HepG2 (cell line): ENCODE results near the gene C12orf60. TPM values are rescaled to one million over a fixed set of nuclear protein-coding genes. Genes with fewer than 3 reads are reported as not detected.

Experiments used
- ATAD3A ChIP-seq: sonication (generic); formaldehyde crosslinking; IDR thresholded peaks from 2 replicates; pipeline ENCODE4 v1.4.0; 2020; ENCODE audit warnings: missing genetic modification reagents
- ATM ChIP-seq: fragments of 450-650 bp; IDR thresholded peaks from 2 replicates; pipeline ENCODE4 v1.7.1; 2017; ENCODE audit warnings: mild to moderate bottlenecking, borderline replicate concordance
- CCDC6 ChIP-seq: sonication (generic); formaldehyde crosslinking; IDR thresholded peaks from 2 replicates; pipeline ENCODE4 v1.8.1; 2022; ENCODE audit warnings: mild to moderate bottlenecking, missing genetic modification reagents, moderate library complexity
- CHD4 ChIP-seq: fragments of 200-600 bp; sonication (generic); IDR thresholded peaks from 2 replicates; pipeline ENCODE4 v1.7.0; 2017; ENCODE audit warnings: mild to moderate bottlenecking, low read length, borderline replicate concordance
- GPN1 ChIP-seq: sonication (generic); formaldehyde crosslinking; IDR thresholded peaks from 2 replicates; pipeline ENCODE4 v1.5.1; 2020; ENCODE audit warnings: missing genetic modification reagents, borderline replicate concordance
- ISL2 ChIP-seq: sonication (generic); formaldehyde crosslinking; IDR thresholded peaks from 2 replicates; pipeline ENCODE4 v1.5.0; 2020; ENCODE audit warnings: missing genetic modification reagents
- PCBP2 ChIP-seq: fragments of 200-400 bp; formaldehyde crosslinking; optimal IDR thresholded peaks from 2 replicates; pipeline ENCODE3; 2018; ENCODE audit warnings: low read length, low read depth; ENCODE audit not compliant: poor library complexity, severe bottlenecking
- PHF21A ChIP-seq: sonication (generic); formaldehyde crosslinking; IDR thresholded peaks from 2 replicates; pipeline ENCODE4 v1.5.0; 2020; ENCODE audit warnings: mild to moderate bottlenecking, missing genetic modification reagents
- RORA ChIP-seq: sonication (generic); formaldehyde crosslinking; IDR thresholded peaks from 2 replicates; pipeline ENCODE4 v1.5.0; 2020; ENCODE audit warnings: mild to moderate bottlenecking, missing genetic modification reagents, moderate library complexity
- TOPORS ChIP-seq: sonication (generic); formaldehyde crosslinking; IDR thresholded peaks from 2 replicates; pipeline ENCODE4 v1.8.0; 2023; ENCODE audit warnings: mild to moderate bottlenecking, missing genetic modification reagents
- TRIM24 ChIP-seq: sonication (generic); formaldehyde crosslinking; IDR thresholded peaks from 2 replicates; pipeline ENCODE4 v1.8.0; 2022; ENCODE audit warnings: mild to moderate bottlenecking, missing genetic modification reagents
- ZFP62 ChIP-seq: sonication (generic); formaldehyde crosslinking; IDR thresholded peaks from 2 replicates; pipeline ENCODE4 v1.4.0; 2020; ENCODE audit warnings: missing genetic modification reagents
- ZNF496 ChIP-seq: sonication (generic); formaldehyde crosslinking; IDR thresholded peaks from 2 replicates; pipeline ENCODE4 v1.8.1; 2023; ENCODE audit warnings: mild to moderate bottlenecking, moderate library complexity, missing genetic modification reagents; ENCODE audit not compliant: insufficient replicate concordance
- ZNF546 ChIP-seq: sonication (generic); formaldehyde crosslinking; conservative IDR thresholded peaks from 2 replicates; pipeline ENCODE4 v1.8.1; 2023; ENCODE audit warnings: mild to moderate bottlenecking, missing genetic modification reagents
- ZNF562 ChIP-seq: sonication (generic); formaldehyde crosslinking; IDR thresholded peaks from 2 replicates; pipeline ENCODE4 v1.8.0; 2022; ENCODE audit warnings: missing genetic modification reagents, borderline replicate concordance
- ZSCAN22 ChIP-seq: sonication (generic); formaldehyde crosslinking; IDR thresholded peaks from 2 replicates; pipeline ENCODE4 v1.4.0; 2020; ENCODE audit warnings: mild to moderate bottlenecking, missing genetic modification reagents
- polyA plus RNA-seq, 8 experiments: library from polyadenylated mRNA; depleted of rRNA in 3 of 8; stranded (reverse) in 7 of 8; unstranded in 1 of 8; fragments of >200 nt; fragmentation: Illumina TruSeq in 4 of 8; extraction: Trizol in 4 of 8; gene quantifications; 2 replicates each; pipeline versions ENCODE4 v1.2.1 to v1.2.3, GENCODE V29; 2011 to 2016; ENCODE audit warnings: low read depth in 4 of 8, missing spikeins in 1 of 8, mixed read lengths in 1 of 8; ENCODE audit not compliant: insufficient read depth in 1 of 8
- total RNA-seq, 5 experiments: library from RNA; depleted of rRNA; stranded (reverse); fragments of >200 nt; fragmentation: Illumina TruSeq; extraction: Trizol; gene quantifications; 2 replicates each; pipeline ENCODE4 v1.2.3, GENCODE V29; 2016; ENCODE audit warnings: low read depth in 1 of 5
- TF ChIP-seq, protein P1 (sequence below), 2 experiments: sonication (generic) in 1 of 2; formaldehyde crosslinking in 1 of 2; IDR thresholded peaks; 2 replicates each; pipeline versions ENCODE4 v1.6.1 to v1.9.0; 2014 to 2022; ENCODE audit warnings: antibody characterized with exemption in 1 of 2, borderline replicate concordance in 1 of 2, inconsistent platforms in 1 of 2, low read depth in 1 of 2, missing genetic modification reagents in 1 of 2
- TF ChIP-seq, protein P2 (sequence below): IDR thresholded peaks from 2 replicates; pipeline ENCODE4 v1.6.1; 2018; ENCODE audit warnings: missing genetic modification reagents
- TF ChIP-seq, protein P3 (sequence below): IDR thresholded peaks from 2 replicates; pipeline ENCODE4 v1.6.1; 2016; ENCODE audit warnings: missing genetic modification reagents, missing compliant biosample characterization
- TF ChIP-seq, protein P4 (sequence below), 2 experiments: fragments of 450-650 bp in 1 of 2; sonication (generic) in 1 of 2; formaldehyde crosslinking; IDR thresholded peaks; 2 replicates each; pipeline versions ENCODE4 v1.5.0 to v1.8.0; 2020 to 2022; ENCODE audit warnings: mild to moderate bottlenecking in 1 of 2, missing genetic modification reagents in 1 of 2
- TF ChIP-seq, protein P5 (sequence below): sonication (generic); formaldehyde crosslinking; IDR thresholded peaks from 2 replicates; pipeline ENCODE4 v1.8.1; 2022; ENCODE audit warnings: mild to moderate bottlenecking, missing genetic modification reagents

The C12orf60 gene
- total and polyA plus RNA-seq, 2 of the 13 experiments (the other 11 are each of a cell fraction or from before 2014, with no cell fraction given), result 0.55 to 1.4 TPM

DNA sequence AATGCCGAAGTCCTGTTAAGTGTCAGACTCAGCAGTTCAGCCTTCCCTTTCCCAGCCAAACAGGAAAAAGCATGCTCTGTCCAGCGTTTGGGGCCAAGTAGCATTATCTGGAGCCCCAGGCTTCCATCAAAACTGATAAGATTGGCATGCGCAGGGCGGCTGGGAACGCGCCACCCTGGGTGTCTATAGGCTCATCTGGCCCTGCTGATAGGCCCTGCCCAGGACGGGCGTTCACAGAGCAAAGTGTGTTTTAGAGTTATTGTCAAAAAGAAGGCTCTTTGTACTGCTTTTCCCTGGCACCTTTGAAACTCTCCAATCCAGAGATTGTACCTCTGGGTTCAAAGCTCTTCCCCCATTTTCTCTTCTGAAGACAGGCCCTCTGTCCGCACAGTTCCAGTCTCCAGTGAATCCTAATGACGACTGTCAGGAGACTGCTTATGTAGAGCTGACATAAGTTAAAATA, 40.0 kb downstream of the C12orf60 start, which contains the start of gene ART4 (continued):
- TF ChIP-seq, protein P1, sequence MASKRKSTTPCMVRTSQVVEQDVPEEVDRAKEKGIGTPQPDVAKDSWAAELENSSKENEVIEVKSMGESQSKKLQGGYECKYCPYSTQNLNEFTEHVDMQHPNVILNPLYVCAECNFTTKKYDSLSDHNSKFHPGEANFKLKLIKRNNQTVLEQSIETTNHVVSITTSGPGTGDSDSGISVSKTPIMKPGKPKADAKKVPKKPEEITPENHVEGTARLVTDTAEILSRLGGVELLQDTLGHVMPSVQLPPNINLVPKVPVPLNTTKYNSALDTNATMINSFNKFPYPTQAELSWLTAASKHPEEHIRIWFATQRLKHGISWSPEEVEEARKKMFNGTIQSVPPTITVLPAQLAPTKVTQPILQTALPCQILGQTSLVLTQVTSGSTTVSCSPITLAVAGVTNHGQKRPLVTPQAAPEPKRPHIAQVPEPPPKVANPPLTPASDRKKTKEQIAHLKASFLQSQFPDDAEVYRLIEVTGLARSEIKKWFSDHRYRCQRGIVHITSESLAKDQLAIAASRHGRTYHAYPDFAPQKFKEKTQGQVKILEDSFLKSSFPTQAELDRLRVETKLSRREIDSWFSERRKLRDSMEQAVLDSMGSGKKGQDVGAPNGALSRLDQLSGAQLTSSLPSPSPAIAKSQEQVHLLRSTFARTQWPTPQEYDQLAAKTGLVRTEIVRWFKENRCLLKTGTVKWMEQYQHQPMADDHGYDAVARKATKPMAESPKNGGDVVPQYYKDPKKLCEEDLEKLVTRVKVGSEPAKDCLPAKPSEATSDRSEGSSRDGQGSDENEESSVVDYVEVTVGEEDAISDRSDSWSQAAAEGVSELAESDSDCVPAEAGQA (IDR thresholded peaks at IDR 0.05; ENCODE audit: low read depth), result no peak
- TF ChIP-seq, protein P1 (CRISPR knock-in tag; IDR thresholded peaks at IDR 0.05; ENCODE audit: borderline replicate concordance), result no peak
- TF ChIP-seq ZNF496, result no peak
- TF ChIP-seq, protein P2, sequence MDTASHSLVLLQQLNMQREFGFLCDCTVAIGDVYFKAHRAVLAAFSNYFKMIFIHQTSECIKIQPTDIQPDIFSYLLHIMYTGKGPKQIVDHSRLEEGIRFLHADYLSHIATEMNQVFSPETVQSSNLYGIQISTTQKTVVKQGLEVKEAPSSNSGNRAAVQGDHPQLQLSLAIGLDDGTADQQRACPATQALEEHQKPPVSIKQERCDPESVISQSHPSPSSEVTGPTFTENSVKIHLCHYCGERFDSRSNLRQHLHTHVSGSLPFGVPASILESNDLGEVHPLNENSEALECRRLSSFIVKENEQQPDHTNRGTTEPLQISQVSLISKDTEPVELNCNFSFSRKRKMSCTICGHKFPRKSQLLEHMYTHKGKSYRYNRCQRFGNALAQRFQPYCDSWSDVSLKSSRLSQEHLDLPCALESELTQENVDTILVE, result no peak
- TF ChIP-seq ATAD3A (CRISPR knock-in tag), result no peak
- no peak for TF ChIP-seq PCBP2
- no peak for TF ChIP-seq TRIM24 (CRISPR knock-in tag)
- no peak for TF ChIP-seq GPN1
- no peak for TF ChIP-seq ZFP62
- no peak for TF ChIP-seq ZNF562 (CRISPR knock-in tag)
- TF ChIP-seq ZSCAN22 (CRISPR knock-in tag), result no peak
- no peak for TF ChIP-seq RORA (CRISPR knock-in tag)
- TF ChIP-seq ATM, result no peak
- TF ChIP-seq CHD4, result no peak
- TF ChIP-seq, protein P3, sequence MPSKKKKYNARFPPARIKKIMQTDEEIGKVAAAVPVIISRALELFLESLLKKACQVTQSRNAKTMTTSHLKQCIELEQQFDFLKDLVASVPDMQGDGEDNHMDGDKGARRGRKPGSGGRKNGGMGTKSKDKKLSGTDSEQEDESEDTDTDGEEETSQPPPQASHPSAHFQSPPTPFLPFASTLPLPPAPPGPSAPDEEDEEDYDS (CRISPR knock-in tag), result peak; percentile 73
- no peak for TF ChIP-seq ZNF546
- peak; percentile 77 for TF ChIP-seq PHF21A
- no peak for TF ChIP-seq TOPORS (CRISPR knock-in tag)
- TF ChIP-seq ISL2 (CRISPR knock-in tag), result peak; percentile 42; the same call in 1 of the 2 replicates
- TF ChIP-seq CCDC6 (CRISPR knock-in tag), result no peak
- TF ChIP-seq, protein P4, sequence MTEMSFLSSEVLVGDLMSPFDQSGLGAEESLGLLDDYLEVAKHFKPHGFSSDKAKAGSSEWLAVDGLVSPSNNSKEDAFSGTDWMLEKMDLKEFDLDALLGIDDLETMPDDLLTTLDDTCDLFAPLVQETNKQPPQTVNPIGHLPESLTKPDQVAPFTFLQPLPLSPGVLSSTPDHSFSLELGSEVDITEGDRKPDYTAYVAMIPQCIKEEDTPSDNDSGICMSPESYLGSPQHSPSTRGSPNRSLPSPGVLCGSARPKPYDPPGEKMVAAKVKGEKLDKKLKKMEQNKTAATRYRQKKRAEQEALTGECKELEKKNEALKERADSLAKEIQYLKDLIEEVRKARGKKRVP (CRISPR knock-in tag; IDR thresholded peaks at IDR 0.05), result no peak
- TF ChIP-seq, protein P5, sequence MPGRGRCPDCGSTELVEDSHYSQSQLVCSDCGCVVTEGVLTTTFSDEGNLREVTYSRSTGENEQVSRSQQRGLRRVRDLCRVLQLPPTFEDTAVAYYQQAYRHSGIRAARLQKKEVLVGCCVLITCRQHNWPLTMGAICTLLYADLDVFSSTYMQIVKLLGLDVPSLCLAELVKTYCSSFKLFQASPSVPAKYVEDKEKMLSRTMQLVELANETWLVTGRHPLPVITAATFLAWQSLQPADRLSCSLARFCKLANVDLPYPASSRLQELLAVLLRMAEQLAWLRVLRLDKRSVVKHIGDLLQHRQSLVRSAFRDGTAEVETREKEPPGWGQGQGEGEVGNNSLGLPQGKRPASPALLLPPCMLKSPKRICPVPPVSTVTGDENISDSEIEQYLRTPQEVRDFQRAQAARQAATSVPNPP (CRISPR knock-in tag), result no peak
